ENCODE data around the gene MRM2.

Gene MRM2

GRCh38 chr7:2283074-2283473, 41.1 kb upstream of the MRM2 start:
- in situ Hi-C loops (cut with HindIII; ENCODE audit: low sequenced_read_pairs): no loop called here
- TF ChIP-seq CTCF (IDR thresholded peaks at IDR 0.05; ENCODE audit: low read depth, low read length): no peak
- no peak for DNase-seq (ENCODE audit: low read depth, low spot score)
- no peak overlapping the region for H3K4me3 ChIP-seq (ENCODE audit: low read depth, low read length)

DNA sequence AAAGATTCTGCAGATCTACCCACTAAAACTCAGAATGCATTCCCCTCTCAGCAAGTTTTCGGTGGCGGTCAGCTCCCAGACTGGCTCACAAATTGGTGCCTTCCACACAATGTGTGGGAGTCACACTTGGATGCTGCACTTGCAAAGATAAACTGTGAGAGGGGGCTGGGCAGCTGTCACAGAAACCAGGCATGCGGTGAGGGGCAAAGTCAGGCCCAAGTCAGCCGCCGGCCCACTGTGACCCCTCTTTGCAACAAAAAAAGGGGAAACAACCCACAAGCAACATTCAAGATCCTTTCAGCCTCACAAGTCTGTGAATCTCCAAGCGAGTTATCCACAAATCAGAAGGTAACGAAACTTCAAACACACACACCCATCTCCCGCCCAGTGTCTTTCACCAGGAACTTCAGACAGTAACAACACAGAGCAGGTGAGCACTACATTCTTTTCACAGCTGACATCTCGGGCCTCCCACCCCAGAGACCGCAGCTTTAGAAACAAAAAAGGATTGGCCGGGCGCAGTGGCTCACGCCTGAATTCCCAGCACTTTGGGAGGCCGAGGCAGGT, 40.3 kb upstream of the MRM2 start:
- DNase-seq (ENCODE audit: low read depth, low spot score): no peak
- no peak for TF ChIP-seq CTCF (IDR thresholded peaks at IDR 0.05; ENCODE audit: low read depth, low read length)
- no peak overlapping the region for H3K4me3 ChIP-seq (ENCODE audit: low read depth, low read length)
- in situ Hi-C loops (cut with HindIII; ENCODE audit: low sequenced_read_pairs): no loop called here

- in situ Hi-C loops (cut with HindIII; ENCODE audit: low sequenced_read_pairs): no loop called here
- H3K4me3 ChIP-seq (ENCODE audit: low read depth, low read length): no peak overlapping the region
- peak; percentile 43 for DNase-seq (ENCODE audit: low read depth, low spot score)
- no peak for TF ChIP-seq CTCF (IDR thresholded peaks at IDR 0.05; ENCODE audit: low read depth, low read length)
These were observed 39.5 kb upstream of the MRM2 start for GRCh38 chr7:2281541-2281940.

DNA sequence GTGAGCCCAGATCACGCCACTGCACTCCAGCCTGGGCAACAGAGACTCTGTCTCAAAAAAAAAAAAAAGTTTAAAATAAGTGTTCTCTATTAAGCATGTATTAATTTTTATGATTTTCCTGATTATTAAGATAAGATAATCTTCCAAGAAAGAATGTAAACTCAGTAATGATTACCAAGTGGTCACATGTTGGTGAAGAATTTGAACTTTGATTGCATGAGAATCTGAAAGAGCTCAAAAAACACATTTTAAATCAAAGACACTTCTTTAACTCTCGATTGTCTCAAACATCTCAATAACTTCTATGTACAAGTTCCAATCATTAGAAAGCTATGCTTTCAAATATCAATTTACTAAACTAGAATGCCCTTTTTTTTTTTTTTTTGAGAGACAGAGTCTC, 38.4 kb upstream of the MRM2 start:
- in situ Hi-C loops (cut with HindIII; ENCODE audit: low sequenced_read_pairs): no loop called here
- no peak for DNase-seq (ENCODE audit: low read depth, low spot score)
- H3K4me3 ChIP-seq (ENCODE audit: low read depth, low read length): no peak overlapping the region
- TF ChIP-seq CTCF (IDR thresholded peaks at IDR 0.05; ENCODE audit: low read depth, low read length): no peak

DNA sequence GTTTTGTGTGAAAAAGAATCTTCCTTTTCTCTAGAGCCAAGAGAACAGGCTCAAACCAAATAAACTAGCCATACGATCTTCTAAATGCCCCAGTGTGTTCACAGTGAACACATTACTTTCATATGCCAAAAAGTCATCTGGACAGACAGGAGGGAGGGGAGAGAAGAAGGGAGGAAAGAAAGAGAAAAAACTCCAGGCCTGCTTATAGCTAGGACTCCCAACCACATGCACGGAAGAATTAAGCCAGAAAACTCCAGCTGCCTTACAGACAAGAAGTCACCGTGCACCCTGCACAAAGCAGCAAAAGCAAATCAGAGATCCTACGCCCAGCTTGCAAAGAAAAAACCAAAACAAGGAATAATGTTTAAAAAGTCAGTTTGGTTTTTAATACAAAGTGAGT, 37.9 kb upstream of the MRM2 start:
- in situ Hi-C loops (cut with HindIII; ENCODE audit: low sequenced_read_pairs): no loop called here
- no peak for TF ChIP-seq CTCF (IDR thresholded peaks at IDR 0.05; ENCODE audit: low read depth, low read length)
- no peak for DNase-seq (ENCODE audit: low read depth, low spot score)

DNA sequence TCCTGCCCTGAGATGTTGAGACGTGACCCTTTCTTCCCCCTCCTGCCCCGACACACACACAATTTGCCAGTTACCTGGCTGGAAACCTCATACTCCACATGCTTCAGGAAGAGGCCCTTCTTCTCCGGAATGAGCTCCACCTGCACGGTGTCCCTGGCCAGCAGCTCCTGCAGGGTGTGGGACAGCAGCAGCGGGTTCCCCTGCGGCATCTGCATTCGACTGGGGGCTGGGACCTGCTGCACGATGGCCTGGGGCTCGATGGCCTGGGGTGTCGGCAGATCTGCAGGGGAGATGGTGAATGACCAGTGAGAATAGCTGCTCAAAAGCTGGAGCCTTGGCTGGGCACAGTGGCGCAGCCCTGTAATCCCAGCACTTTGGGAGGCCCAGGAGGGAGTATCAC, 36.0 kb upstream of the MRM2 start:
- no peak for DNase-seq (ENCODE audit: low read depth, low spot score)

More for the DNA sequence above, 37.9 kb upstream of the MRM2 start:
- H3K4me3 ChIP-seq (ENCODE audit: low read depth, low read length): no peak overlapping the region

More for the DNA sequence above, 36.0 kb upstream of the MRM2 start:
- H3K4me3 ChIP-seq (ENCODE audit: low read depth, low read length): no peak overlapping the region
- in situ Hi-C loops (cut with HindIII; ENCODE audit: low sequenced_read_pairs): no loop called here
- TF ChIP-seq CTCF (IDR thresholded peaks at IDR 0.05; ENCODE audit: low read depth, low read length): no peak
